CD4-positive, alpha-beta T cell (primary cell): ENCODE data around the gene BTLA. TPM values are rescaled to one million over a fixed set of nuclear protein-coding genes. Genes with fewer than 3 reads are reported as not detected.
A peak's percentile ranks its signal among the peaks of the same experiment; 100 is the strongest.

ENCODE experiments used
- ATAC-seq: fragments of 200-7000 bp; cut with Tn5 transposase; one replicate; pipeline ENCODE4 v1.10.0; 2022; ENCODE audit warnings: mild to moderate bottlenecking; ENCODE audit not compliant: poor library complexity
- CTCF ChIA-PET: fragments of 350-600 bp; sonication (Branson Sonifier 250); formaldehyde crosslinking; loops from one replicate; lab custom pipeline; 2021; ENCODE audit warnings: antibody characterized with exemption, inconsistent platforms; lab: Charles Lee
- POLR2A ChIA-PET: fragments of 350-600 bp; sonication (Branson Sonifier 250); formaldehyde crosslinking; loops from one replicate; lab custom pipeline; 2021; ENCODE audit warnings: antibody characterized with exemption, inconsistent platforms; lab: Charles Lee
- DNase-seq, 14 experiments: peaks; one replicate each; pipeline ENCODE4 v3.0.0-alpha.2; 2013 to 2020; ENCODE audit warnings: mixed read lengths in 2 of 14
- H3K27ac ChIP-seq, 2 donors: one replicate each; pipeline versions ENCODE4 v1.5.1 to v1.7.0; 2013; ENCODE audit warnings: low read length in 2 of 2, low read depth in 1 of 2, mild to moderate bottlenecking in 1 of 2
- H3K27me3 ChIP-seq, 2 experiments: 1 replicate in 1 of 2; 2 replicates in 1 of 2; pipeline versions ENCODE4 v1.6.1 to v1.7.0; 2013; ENCODE audit warnings: low read length in 2 of 2, control low read depth in 1 of 2, mild to moderate bottlenecking in 1 of 2, moderate library complexity in 1 of 2; ENCODE audit not compliant: insufficient read depth in 2 of 2, control insufficient read depth in 1 of 2
- H3K36me3 ChIP-seq: one replicate; pipeline ENCODE4 v1.6.1; 2013; ENCODE audit warnings: low read length, control low read depth; ENCODE audit not compliant: insufficient read depth
- H3K4me1 ChIP-seq: one replicate; pipeline ENCODE4 v1.6.1; 2013; ENCODE audit warnings: low read length, control low read depth; ENCODE audit not compliant: insufficient read depth
- H3K4me3 ChIP-seq: one replicate; pipeline ENCODE4 v1.5.1; 2013; ENCODE audit warnings: mild to moderate bottlenecking, low read length, moderate library complexity
- H3K9me3 ChIP-seq, 2 experiments: 1 replicate in 1 of 2; 2 replicates in 1 of 2; pipeline versions ENCODE4 v1.6.1 to v1.7.0; 2013; ENCODE audit warnings: low read length in 2 of 2, mild to moderate bottlenecking in 2 of 2, control low read depth in 1 of 2, moderate library complexity in 1 of 2; ENCODE audit not compliant: control insufficient read depth in 1 of 2, insufficient read depth in 1 of 2
- H3K27ac Mint-ChIP-seq: one replicate; pipeline ENCODE4 v1.8.0; 2020; ENCODE audit warnings: mixed read lengths
- H3K27me3 Mint-ChIP-seq: one replicate; pipeline ENCODE4 v1.8.0; 2021; ENCODE audit warnings: mixed read lengths
- H3K36me3 Mint-ChIP-seq: one replicate; pipeline ENCODE4 v1.8.0; 2021; ENCODE audit warnings: low read depth, mixed read lengths
- H3K4me1 Mint-ChIP-seq: one replicate; pipeline ENCODE4 v1.8.0; 2021; ENCODE audit warnings: low read depth, mixed read lengths
- H3K4me3 Mint-ChIP-seq: one replicate; pipeline ENCODE4 v1.8.0; 2020; ENCODE audit warnings: mild to moderate bottlenecking, mixed read lengths
- H3K9me3 Mint-ChIP-seq: one replicate; pipeline ENCODE4 v1.8.0; 2020; ENCODE audit warnings: mixed read lengths
- CTCF ChIP-seq: fragments of 200-600 bp; IDR thresholded peaks from one replicate; pipeline ENCODE4 v1.8.0; 2022; ENCODE audit warnings: antibody characterized with exemption, mild to moderate bottlenecking
- intact Hi-C, 2 experiments: fragments of 100-400 bp; cut with DNase I in 1 of 2; cut with micrococcal nuclease in 1 of 2; formaldehyde crosslinking; loops; one replicate each; pipeline versions ENCODE4 v1.15.1 to v1.9.0; 2023 to 2025; cut with DNase I, micrococcal nuclease
- total RNA-seq, 174 experiments: library from RNA in 2 of 174; stranded (reverse) in 2 of 174; gene quantifications; one replicate each; pipeline ENCODE4 v1.2.3 and lab custom pipeline; 2021 to 2026

The BTLA gene
- total RNA-seq, 2 experiments from 2014 or later = 8.5 to 9.6 TPM

- H3K4me1 Mint-ChIP-seq = peaks cover 91% of the 10 kb centered on the region
- peak overlapping the region; percentile 83 for H3K27ac Mint-ChIP-seq
- no peaks in the 10 kb centered on the region for H3K9me3 ChIP-seq
- POLR2A ChIA-PET = interaction anchor here (1.0 to 1.7 kb wide), 3 partner anchors 28 to 137 kb away, joined by 3 to 6 read pairs (median 3); partner anchors contain the start of gene BTLA
- TF ChIP-seq CTCF = no peak
- intact Hi-C loops = no loop called here
- DNase-seq (no peak), ATAC-seq (no peak)
- no peaks in the 10 kb centered on the region for H3K27me3 Mint-ChIP-seq
- H3K27me3 ChIP-seq = no peaks in the 10 kb centered on the region
- H3K36me3 Mint-ChIP-seq = peaks cover 70% of the 10 kb centered on the region
- H3K4me3 ChIP-seq = no peak overlapping the region
- H3K27ac ChIP-seq = no peak overlapping the region
- CTCF ChIA-PET = interaction anchor here (0.9 kb wide), 1 partner anchor 23 kb away, joined by 3 read pairs; no protein-coding TSS in a partner anchor
- H3K4me3 Mint-ChIP-seq = no peak overlapping the region
- no peaks in the 10 kb centered on the region for H3K9me3 Mint-ChIP-seq
- H3K4me1 ChIP-seq = peaks cover 56% of the 10 kb centered on the region
- H3K36me3 ChIP-seq = peaks cover 6% of the 10 kb centered on the region
Measured at GRCh38 chr3:112470788-112471187, 28.5 kb downstream of the BTLA start.

GRCh38 chr3:112469671-112470070, 29.6 kb downstream of the BTLA start:
- Histone ChIP-seq H3K27ac (no peak overlapping the region), H3K4me3 (no peak overlapping the region), H3K27me3 (no peaks in the 10 kb centered on the region), H3K4me1 (peaks cover 55% of the 10 kb centered on the region), H3K9me3 (no peaks in the 10 kb centered on the region), H3K36me3 (peaks cover 9% of the 10 kb centered on the region)
- no peak for TF ChIP-seq CTCF
- H3K4me3 Mint-ChIP-seq = no peak overlapping the region
- intact Hi-C loops = no loop called here
- H3K27ac Mint-ChIP-seq = peak overlapping the region; percentile 83
- DNase-seq (no peak), ATAC-seq (no peak)
- H3K36me3 Mint-ChIP-seq = peaks cover 66% of the 10 kb centered on the region
- POLR2A ChIA-PET = interaction anchor here (0.8 to 1.8 kb wide), 5 partner anchors 8 to 136 kb away, joined by 3 to 6 read pairs (median 3); partner anchors contain the start of genes BTLA and CD200
- no peaks in the 10 kb centered on the region for H3K27me3 Mint-ChIP-seq
- H3K4me1 Mint-ChIP-seq = peaks cover 93% of the 10 kb centered on the region
- CTCF ChIA-PET = interaction anchor here (0.9 to 1.0 kb wide), 2 partner anchors 9 to 24 kb away, joined by 3 read pairs; no protein-coding TSS in a partner anchor
- no peaks in the 10 kb centered on the region for H3K9me3 Mint-ChIP-seq

GRCh38 chr3:112467539-112467938, 31.7 kb downstream of the BTLA start:
- peaks cover 47% of the 10 kb centered on the region for H3K4me1 ChIP-seq
- Mint-ChIP-seq H3K4me1 (peaks cover 92% of the 10 kb centered on the region), H3K36me3 (peaks cover 57% of the 10 kb centered on the region)

More at GRCh38 chr3:112467539-112467938, 31.7 kb downstream of the BTLA start:
- Histone ChIP-seq H3K4me3 (no peak overlapping the region), H3K27ac (peak overlapping the region in 1 of 2 donors; percentile 30), H3K9me3 (peaks cover 0 to under 1% of the 10 kb centered on the region in 2 experiments), H3K27me3 (no peaks in the 10 kb centered on the region), H3K36me3 (peaks cover 9% of the 10 kb centered on the region)
- Mint-ChIP-seq H3K27ac (peak overlapping the region; percentile 79), H3K27me3 (no peaks in the 10 kb centered on the region), H3K9me3 (no peaks in the 10 kb centered on the region), H3K4me3 (peak overlapping the region; percentile 26)
- CTCF ChIA-PET = interaction anchor here (1.4 kb wide), 1 partner anchor 174 kb away, joined by 4 read pairs; no protein-coding TSS in a partner anchor
- ATAC-seq (no peak), DNase-seq (no peak)
- intact Hi-C loops = no loop called here
- POLR2A ChIA-PET = interaction anchor here (0.5 to 5.0 kb wide), 4 partner anchors 10 to 340 kb away, joined by 3 to 56 read pairs (median 4); partner anchors contain the start of gene BTLA
- no peak for TF ChIP-seq CTCF
